ENCODE data around the gene PRPF31. TPM values are rescaled to one million over a fixed set of nuclear protein-coding genes. Genes with fewer than 3 reads are reported as not detected.

PRPF31 gene
- total and polyA plus RNA-seq, 2 of the 4 experiments (the other 2 are of a cell fraction) = 65.4 to 66.1 TPM

- no peaks in the 10 kb centered on the region for H3K9me1 ChIP-seq (ENCODE audit: insufficient read depth, low read length)
- H2BK5ac ChIP-seq (ENCODE audit: low read depth, low read length, poor library complexity, severe bottlenecking) = no peak overlapping the region
- H3K14ac ChIP-seq (replicated peaks; ENCODE audit: low read depth, low read length) = no peak overlapping the region
- no peak for DNase-seq
- no peak overlapping the region for H3K18ac ChIP-seq (ENCODE audit: low read depth, low read length)
- no peak overlapping the region for H3K4ac ChIP-seq (ENCODE audit: low read depth, low read length)
- H4K20me1 ChIP-seq (ENCODE audit: insufficient read depth, low read length) = no peaks in the 10 kb centered on the region
- H2AFZ ChIP-seq (replicated peaks; ENCODE audit: low read length, poor library complexity) = no peak overlapping the region
- H4K5ac ChIP-seq (ENCODE audit: low read depth, low read length) = no peak overlapping the region
- no peak overlapping the region for H4K91ac ChIP-seq (ENCODE audit: insufficient read depth, low read depth, low read length)
- TF ChIP-seq MAZ (IDR thresholded peaks at IDR 0.05; ENCODE audit: borderline replicate concordance, low read depth, low read length) (no peak), ELK1 (IDR thresholded peaks at IDR 0.05; ENCODE audit: borderline replicate concordance, low read depth, low read length) (no peak), MAFK (IDR thresholded peaks at IDR 0.05; ENCODE audit: low read depth, low read length) (no peak), RCOR1 (IDR thresholded peaks at IDR 0.05; ENCODE audit: insufficient replicate concordance, low read length) (no peak), NFE2L2 (IDR thresholded peaks at IDR 0.05; ENCODE audit: low read depth, low read length) (no peak), POLR2A (IDR thresholded peaks at IDR 0.05; ENCODE audit: low read depth, low read length) (no peak), USF2 (IDR thresholded peaks at IDR 0.05; ENCODE audit: low read depth, low read length) (no peak), SMC3 (IDR thresholded peaks at IDR 0.05; ENCODE audit: low read depth, low read length) (no peak), CHD1 (IDR thresholded peaks at IDR 0.05; ENCODE audit: low read depth, low read length) (no peak), MXI1 (IDR thresholded peaks at IDR 0.05; ENCODE audit: borderline replicate concordance, low read depth, low read length) (no peak), CTCF (conservative IDR thresholded peaks at IDR 0.05; ENCODE audit: low read depth, low read length) (no peak), BHLHE40 (IDR thresholded peaks at IDR 0.05; ENCODE audit: low read depth, low read length) (no peak), FOS (IDR thresholded peaks at IDR 0.05; ENCODE audit: low read depth, low read length) (no peak), RAD21 (IDR thresholded peaks at IDR 0.05; ENCODE audit: low read length) (no peak), RFX5 (IDR thresholded peaks at IDR 0.05; ENCODE audit: low read depth, low read length) (no peak)
- dilution Hi-C loops (cut with HindIII; ENCODE audit: low sequenced_read_pairs, unreplicated experiment) (no loop called here), intact Hi-C loops (cut with micrococcal nuclease) (no loop called here), in situ Hi-C loops (cut with MboI; ENCODE audit: low sequenced_read_pairs) (loop anchor here (25.0 kb wide), 1 partner anchor 1534 kb away; the partner anchor contains the start of gene U2AF2)
- no peak overlapping the region for H3K56ac ChIP-seq (ENCODE audit: extremely low read depth, insufficient read depth, low read length)
- no peaks in the 10 kb centered on the region for H3K4me1 ChIP-seq (ENCODE audit: control insufficient read depth, insufficient read depth, low read length)
- no peaks in the 10 kb centered on the region for H3K79me1 ChIP-seq (ENCODE audit: low read depth in 1 of 2, low read length in 2 of 2)
- no peak overlapping the region for H3K4me2 ChIP-seq (ENCODE audit: low read depth, low read length)
- no peak overlapping the region for H2BK20ac ChIP-seq (ENCODE audit: low read depth, low read length)
- ChIA-PET CTCF (no interaction called here), POLR2A (ENCODE audit: unreplicated experiment) (no interaction called here)
- H2AK9ac ChIP-seq (replicated peaks; ENCODE audit: low read depth, low read length, poor library complexity) = no peak overlapping the region
- H3K9ac ChIP-seq (ENCODE audit: low read depth, low read length) = no peak overlapping the region
- H2BK120ac ChIP-seq (ENCODE audit: low read depth, low read length) = no peak overlapping the region
- H3K27me3 ChIP-seq (ENCODE audit: control insufficient read depth, insufficient read depth, low read length) = no peaks in the 10 kb centered on the region
- ATAC-seq (ENCODE audit: low read depth) = no peak
- 93% methylated on average over 18 of the region's 44 CpGs; no CpG with 5 or more reads in 1 of the 2 experiments for WGBS, 2 experiments (ENCODE audit: extremely low coverage in 2 of 2, insufficient read length in 1 of 2)
- H2AK5ac ChIP-seq (ENCODE audit: low read depth, low read length) = no peak overlapping the region
- peaks cover 67% of the 10 kb centered on the region for H3K36me3 ChIP-seq (ENCODE audit: control insufficient read depth, insufficient read depth, low read length)
- H3K4me3 ChIP-seq (ENCODE audit: insufficient read depth, low read depth, low read length) = no peak overlapping the region
- no peak overlapping the region for H4K8ac ChIP-seq (ENCODE audit: low read depth in 2 of 2, low read length in 2 of 2)
- H3K23ac ChIP-seq (ENCODE audit: low read depth, low read length) = no peak overlapping the region
- no peak overlapping the region for H3K27ac ChIP-seq (ENCODE audit: insufficient read depth, low read length)
- no TSS peak for BruUV-seq (replicated peaks)
- H2BK15ac ChIP-seq (ENCODE audit: low read depth, low read length) = no peak overlapping the region
- no peaks in the 10 kb centered on the region for H3K9me3 ChIP-seq (ENCODE audit: control insufficient read depth, insufficient read depth, low read length)
These were observed 12.3 kb downstream of the PRPF31 start for GRCh38 chr19:54127688-54128440.
